H1 (cell line): ENCODE results near the gene OBI1. TPM values are rescaled to one million over a fixed set of nuclear protein-coding genes. Genes with fewer than 3 reads are reported as not detected.

ENCODE experiments used
- ASH2L ChIP-seq: fragments of 200-600, 300-600 bp; sonication (generic); IDR thresholded peaks from one replicate; pipeline ENCODE4 v1.7.1; 2017; ENCODE audit warnings: low read length
- BACH1 ChIP-seq: IDR thresholded peaks from 2 replicates; pipeline ENCODE4 v1.6.1; 2012; ENCODE audit warnings: low read length, improper control_type of control experiment
- BCL11A ChIP-seq, 2 experiments: IDR thresholded peaks; one replicate each; pipeline ENCODE4 v1.6.1; 2011; ENCODE audit warnings: low read depth in 2 of 2, low read length in 2 of 2, mild to moderate bottlenecking in 2 of 2
- BRCA1 ChIP-seq: IDR thresholded peaks from 2 replicates; pipeline ENCODE4 v1.6.1; 2012; ENCODE audit warnings: low read depth, low read length, improper control_type of control experiment
- CEBPB ChIP-seq: IDR thresholded peaks from 2 replicates; pipeline ENCODE4 v1.6.1; 2012; ENCODE audit warnings: low read depth, low read length
- EGR1 ChIP-seq: IDR thresholded peaks from 2 replicates; pipeline ENCODE4 v1.6.1; 2011; ENCODE audit warnings: low read depth, low read length, borderline replicate concordance
- EZH2 ChIP-seq: fragments of 200-600 bp; sonication (generic); IDR thresholded peaks from 2 replicates; pipeline ENCODE4 v1.7.1; 2012; ENCODE audit warnings: low read depth, mild to moderate bottlenecking, moderate library complexity, low read length, inconsistent platforms; ENCODE audit not compliant: severe bottlenecking
- GTF2F1 ChIP-seq: IDR thresholded peaks from 2 replicates; pipeline ENCODE4 v1.6.1; 2012; ENCODE audit warnings: low read depth, low read length, improper control_type of control experiment, borderline replicate concordance
- HDAC2 ChIP-seq, 2 experiments: fragments of 300-600 bp in 1 of 2; sonication (generic) in 1 of 2; IDR thresholded peaks; 2 replicates each; pipeline ENCODE4 v1.6.1; 2011 to 2012; ENCODE audit warnings: low read depth in 2 of 2, low read length in 2 of 2, mild to moderate bottlenecking in 2 of 2, moderate library complexity in 2 of 2, borderline replicate concordance in 1 of 2, inconsistent platforms in 1 of 2
- HDAC6 ChIP-seq: IDR thresholded peaks from one replicate; pipeline ENCODE4 v1.7.1; 2012; ENCODE audit warnings: low read depth, mild to moderate bottlenecking, inconsistent platforms, low read length, moderate library complexity
- KDM4A ChIP-seq: IDR thresholded peaks from one replicate; pipeline ENCODE4 v1.7.1; 2012; ENCODE audit warnings: low read depth, mild to moderate bottlenecking, moderate library complexity, low read length, inconsistent platforms; ENCODE audit not compliant: severe bottlenecking
- MAX ChIP-seq: IDR thresholded peaks from 2 replicates; pipeline ENCODE4 v1.6.1; 2012; ENCODE audit warnings: inconsistent platforms
- NRF1 ChIP-seq: IDR thresholded peaks from 2 replicates; pipeline ENCODE4 v1.6.1; 2011; ENCODE audit warnings: mild to moderate bottlenecking, low read depth, low read length, improper control_type of control experiment
- PHF8 ChIP-seq: fragments of 200-600 bp; sonication (generic); conservative IDR thresholded peaks from 2 replicates; pipeline ENCODE4 v1.7.1; 2012; ENCODE audit warnings: low read depth, mild to moderate bottlenecking, inconsistent platforms, low read length, moderate library complexity
- POLR2A ChIP-seq, 2 experiments: IDR thresholded peaks; 1 replicate in 1 of 2; 2 replicates in 1 of 2; pipeline ENCODE4 v1.6.1; 2011; ENCODE audit warnings: low read depth in 2 of 2, low read length in 2 of 2, mild to moderate bottlenecking in 2 of 2; ENCODE audit errors: control extremely low read depth in 1 of 2
- POLR2AphosphoS5 ChIP-seq: IDR thresholded peaks from 2 replicates; pipeline ENCODE4 v1.6.1; 2011; ENCODE audit warnings: low read depth, low read length
- POU5F1 ChIP-seq: IDR thresholded peaks from 2 replicates; pipeline ENCODE4 v1.6.1; 2011; ENCODE audit warnings: low read depth, mild to moderate bottlenecking, low read length, moderate library complexity
- RAD21 ChIP-seq, 2 experiments: IDR thresholded peaks in 1 of 2; conservative IDR thresholded peaks in 1 of 2; 2 replicates each; pipeline ENCODE4 v1.6.1; 2011; ENCODE audit warnings: low read depth in 2 of 2, low read length in 2 of 2, improper control_type of control experiment in 1 of 2, inconsistent platforms in 1 of 2, mild to moderate bottlenecking in 1 of 2, moderate library complexity in 1 of 2
- RXRA ChIP-seq: IDR thresholded peaks from 2 replicates; pipeline ENCODE4 v1.6.1; 2011; ENCODE audit warnings: low read depth, mild to moderate bottlenecking, low read length, moderate library complexity; ENCODE audit not compliant: insufficient read depth
- SIN3A ChIP-seq, 2 experiments: IDR thresholded peaks in 1 of 2; conservative IDR thresholded peaks in 1 of 2; 2 replicates each; pipeline ENCODE4 v1.6.1; 2011 to 2012; ENCODE audit warnings: low read length in 2 of 2, improper control_type of control experiment in 1 of 2, low read depth in 1 of 2, mild to moderate bottlenecking in 1 of 2
- SRF ChIP-seq: IDR thresholded peaks from 2 replicates; pipeline ENCODE4 v1.6.1; 2011; ENCODE audit warnings: mild to moderate bottlenecking, low read depth, low read length, moderate library complexity
- TAF1 ChIP-seq: IDR thresholded peaks from 2 replicates; pipeline ENCODE4 v1.6.1; 2011; ENCODE audit warnings: mild to moderate bottlenecking, low read depth, low read length
- YY1 ChIP-seq: IDR thresholded peaks from 2 replicates; pipeline ENCODE4 v1.6.1; 2011; ENCODE audit warnings: low read depth, mild to moderate bottlenecking, low read length
- polyA plus RNA-seq, 7 experiments: library from polyadenylated mRNA; depleted of rRNA in 3 of 7; stranded (reverse) in 5 of 7; unstranded in 2 of 7; fragments of >200 nt in 5 of 7; fragments of 200-250 nt in 2 of 7; gene quantifications; 1 replicate in 5 of 7; 2 replicates in 1 of 7; 4 replicates in 1 of 7; pipeline versions ENCODE4 v1.2.1 to v1.2.3, GENCODE V29; 2011 to 2013; ENCODE audit warnings: missing spikeins in 2 of 7, mixed read lengths in 2 of 7
- total RNA-seq: library from RNA; stranded (reverse); fragmentation: NEBNext Ultra II Directional; extraction: Animal tissue kit (Norgen Biotek cat#: 25700); gene quantifications from 2 replicates; pipeline ENCODE4 v1.2.1, GENCODE V29; 2021

OBI1 gene
- total and polyA plus RNA-seq, 2 of the 8 experiments (the other 6 are each of a cell fraction or from before 2014, with no cell fraction given): 7.1 to 14.3 TPM

GRCh38 chr13:78658630-78659449, at the start of gene OBI1 (continued):
- TF ChIP-seq POU5F1 (no peak), BCL11A (IDR thresholded peaks at IDR 0.05; ENCODE audit: low read depth in 2 of 2, low read length in 2 of 2) (no peak), KDM4A (peak; percentile 58), PHF8 (peak; percentile 74), SRF (no peak), NRF1 (peak; percentile 40; the same call in 1 of the 2 replicates), CEBPB (no peak), EZH2 (peak; percentile 27), TAF1 (peak; percentile 80), MAX (peak; percentile 94), RAD21 (IDR thresholded peaks at IDR 0.05 in 1 of 2, conservative IDR thresholded peaks at IDR 0.05 in 1 of 2; ENCODE audit: low read depth in 2 of 2, low read length in 2 of 2) (no peak), POLR2AphosphoS5 (peak; percentile 74), SIN3A (conservative IDR thresholded peaks at IDR 0.05 in 1 of 2, IDR thresholded peaks at IDR 0.05 in 1 of 2; ENCODE audit: low read depth in 1 of 2, low read length in 2 of 2) (peak in 1 of 2 experiments; percentile 69; a peak in 1 of 4 replicates), GTF2F1 (peak; percentile 37; the same call in 1 of the 2 replicates), BACH1 (peak; percentile 37; the same call in 1 of the 2 replicates), ASH2L (peak; percentile 73), RXRA (no peak), EGR1 (peak; percentile 79), HDAC6 (no peak), BRCA1 (no peak), POLR2A (IDR thresholded peaks at IDR 0.05; ENCODE audit: control extremely low read depth in 1 of 2, low read depth in 2 of 2, low read length in 2 of 2) (peak in 1 of 2 experiments; percentile 83; a peak in 2 of 3 replicates), YY1 (0 out of 2 replicates have a peak, but pooled peaks have one; percentile 43), HDAC2 (IDR thresholded peaks at IDR 0.05; ENCODE audit: borderline replicate concordance in 1 of 2, low read depth in 2 of 2, low read length in 2 of 2) (peak in 1 of 2 experiments; percentile 68; a peak in 1 of 4 replicates)
